Activated naive CD8-positive, alpha-beta T cell treated with anti-CD3 and anti-CD28 coated beads, Interleukin-2, amount 10 ng/mL, durations not matched to agents 7 days and 5 days (primary cell): Measurements from ENCODE around the gene CCR5AS.
"Not testable (repeated sequence)": the region's sequence is repeated elsewhere in the genome, so short reads cannot be mapped to it uniquely, and the experiment has no call there.

ENCODE experiments used
- ATAC-seq: fragments of 150-1000 bp; cut with Tn5 transposase; one replicate; pipeline ENCODE4 v1.10.0; 2021; ENCODE audit warnings: low read depth, moderate library complexity
- POLR2A ChIA-PET: fragments of 350-600 bp; sonication (Branson Sonifier 250); formaldehyde crosslinking; loops from one replicate; lab custom pipeline; 2021; ENCODE audit warnings: antibody characterized with exemption; lab: Charles Lee
- DNase-seq: peaks from one replicate; pipeline ENCODE4 v3.0.0; 2021
- H3K27ac Mint-ChIP-seq: one replicate; pipeline ENCODE4 v1.8.0; 2022; ENCODE audit warnings: mild to moderate bottlenecking, mixed read lengths
- H3K27me3 Mint-ChIP-seq: one replicate; pipeline ENCODE4 v1.8.0; 2022; ENCODE audit warnings: mild to moderate bottlenecking, moderate library complexity, mixed read lengths
- H3K36me3 Mint-ChIP-seq: one replicate; pipeline ENCODE4 v1.8.0; 2021; ENCODE audit warnings: mild to moderate bottlenecking, mixed read lengths
- H3K4me1 Mint-ChIP-seq: one replicate; pipeline ENCODE4 v1.8.0; 2021; ENCODE audit warnings: mixed read lengths
- H3K4me3 Mint-ChIP-seq: one replicate; pipeline ENCODE4 v1.8.0; 2022; ENCODE audit warnings: mild to moderate bottlenecking, moderate library complexity, mixed read lengths
- H3K9me3 Mint-ChIP-seq: one replicate; pipeline ENCODE4 v1.8.0; 2021; ENCODE audit warnings: mixed read lengths

CCR5AS gene

GRCh38 chr3:46438831-46439230 lies 32.0 kb upstream of the CCR5AS start:
- POLR2A ChIA-PET, result no interaction called here
- peaks cover 33% of the 10 kb centered on the region for H3K4me1 Mint-ChIP-seq

GRCh38 chr3:46435081-46435726 lies 28.3 kb upstream of the CCR5AS start:
- DNase-seq (no peak), ATAC-seq (no peak)
- Mint-ChIP-seq H3K36me3 (peaks cover 4% of the 10 kb centered on the region), H3K4me3 (no peak overlapping the region), H3K4me1 (peaks cover 19% of the 10 kb centered on the region), H3K27ac (no peak overlapping the region), H3K27me3 (peaks cover 1% of the 10 kb centered on the region), H3K9me3 (peaks cover 7% of the 10 kb centered on the region)
- POLR2A ChIA-PET, result no interaction called here

More at GRCh38 chr3:46438831-46439230, 32.0 kb upstream of the CCR5AS start:
- DNase-seq (no peak), ATAC-seq (no peak)
- H3K27me3 Mint-ChIP-seq, result no peaks in the 10 kb centered on the region
- no peaks in the 10 kb centered on the region for H3K9me3 Mint-ChIP-seq
- H3K36me3 Mint-ChIP-seq, result no peaks in the 10 kb centered on the region
- no peak overlapping the region for H3K27ac Mint-ChIP-seq
- no peak overlapping the region for H3K4me3 Mint-ChIP-seq

DNA sequence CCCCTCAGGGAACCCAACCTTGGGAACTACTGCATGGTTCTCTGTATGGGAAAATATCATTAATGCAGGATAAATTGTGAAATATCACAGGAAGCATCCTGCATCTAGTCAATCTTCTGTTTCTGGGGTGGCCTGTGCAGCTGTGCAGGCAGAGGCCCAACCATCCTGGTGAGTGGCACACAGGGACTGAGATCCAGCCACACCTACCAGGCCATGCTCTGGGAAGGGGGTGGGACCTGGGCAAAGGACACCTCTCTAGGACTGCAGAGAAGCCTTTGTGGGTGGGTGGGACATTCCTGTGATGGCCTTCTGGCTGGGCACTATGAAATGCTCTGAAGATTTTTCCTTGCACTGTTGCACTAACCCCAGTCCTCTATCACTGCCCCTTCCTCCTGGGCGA lies 27.0 kb upstream of the CCR5AS start:
- H3K9me3 Mint-ChIP-seq, result peaks cover 7% of the 10 kb centered on the region
- peaks cover 3% of the 10 kb centered on the region for H3K27me3 Mint-ChIP-seq
- no peak overlapping the region for H3K4me3 Mint-ChIP-seq
- peaks cover 15% of the 10 kb centered on the region for H3K4me1 Mint-ChIP-seq
- ATAC-seq (no peak), DNase-seq (no peak)
- H3K27ac Mint-ChIP-seq, result no peak overlapping the region
- POLR2A ChIA-PET, result no interaction called here
- H3K36me3 Mint-ChIP-seq, result peaks cover 4% of the 10 kb centered on the region

DNA sequence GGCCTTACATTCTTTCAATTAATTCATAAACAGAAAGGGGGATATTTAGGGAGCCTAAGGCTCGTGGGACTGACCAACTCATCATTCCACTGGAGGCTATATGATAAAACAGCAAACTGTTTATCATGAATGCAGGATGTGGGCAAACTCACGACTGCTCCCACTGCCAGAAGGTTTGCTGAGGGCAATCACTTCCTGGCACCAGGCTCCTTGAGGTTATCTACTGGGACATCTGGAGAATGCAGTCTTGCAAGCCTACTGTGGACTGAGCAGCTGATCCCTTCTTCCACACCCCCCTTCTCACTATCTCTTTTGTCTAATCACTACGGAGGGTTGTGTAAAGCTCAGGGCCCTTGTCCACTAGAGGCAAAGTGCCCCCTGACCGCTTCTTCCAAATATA lies 26.3 kb upstream of the CCR5AS start:
- H3K27me3 Mint-ChIP-seq, DNase-seq, POLR2A ChIA-PET, H3K4me3 Mint-ChIP-seq, ATAC-seq, H3K9me3 Mint-ChIP-seq, H3K36me3 Mint-ChIP-seq, H3K27ac Mint-ChIP-seq: not testable (repeated sequence)
- peaks cover 14% of the 10 kb centered on the region for H3K4me1 Mint-ChIP-seq

DNA sequence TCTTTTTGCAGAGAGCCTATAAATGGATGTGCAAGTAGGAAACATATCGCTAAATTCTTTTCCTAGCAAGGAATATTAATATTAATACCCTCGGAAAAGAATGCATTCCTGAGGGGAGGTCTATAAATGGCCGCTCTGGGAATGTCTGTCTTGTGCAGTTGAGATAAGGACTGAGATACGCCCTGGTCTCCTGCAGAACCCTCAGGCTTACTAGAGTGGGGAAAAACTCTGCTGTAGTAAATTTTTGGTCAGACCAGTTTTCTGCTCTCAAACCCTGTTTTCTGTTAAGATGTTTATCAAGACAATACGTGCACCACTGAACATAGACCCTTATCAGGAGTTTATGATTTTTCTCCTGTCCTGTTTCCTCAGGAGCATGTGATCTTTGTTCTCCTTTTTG lies 25.0 kb upstream of the CCR5AS start:
- H3K36me3 Mint-ChIP-seq, H3K27me3 Mint-ChIP-seq, H3K27ac Mint-ChIP-seq, POLR2A ChIA-PET, H3K9me3 Mint-ChIP-seq, H3K4me3 Mint-ChIP-seq, DNase-seq, ATAC-seq: not testable (repeated sequence)
- H3K4me1 Mint-ChIP-seq, result peaks cover 23% of the 10 kb centered on the region

DNA sequence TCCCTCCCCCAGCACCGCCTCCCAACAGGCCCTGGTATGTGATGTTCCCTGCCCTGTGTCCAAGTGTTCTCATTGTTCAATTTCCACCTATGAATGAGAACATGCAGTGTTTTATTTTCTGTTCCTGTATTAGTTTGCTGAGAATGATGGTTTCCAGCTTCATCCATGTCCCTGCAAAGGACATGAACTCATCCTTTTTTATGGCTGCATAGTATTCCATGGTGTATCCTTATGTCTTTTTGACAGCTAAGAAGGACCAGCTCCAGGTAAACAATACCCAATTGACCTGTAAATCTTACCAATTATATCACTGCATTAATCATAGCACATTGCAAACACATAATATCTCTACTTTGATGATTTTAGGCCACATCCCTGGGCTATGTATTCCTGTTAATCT lies 24.0 kb upstream of the CCR5AS start:
- H3K4me3 Mint-ChIP-seq, H3K27ac Mint-ChIP-seq, DNase-seq, H3K9me3 Mint-ChIP-seq, ATAC-seq, H3K27me3 Mint-ChIP-seq, POLR2A ChIA-PET, H3K36me3 Mint-ChIP-seq: not testable (repeated sequence)
- H3K4me1 Mint-ChIP-seq, result peaks cover 32% of the 10 kb centered on the region

DNA sequence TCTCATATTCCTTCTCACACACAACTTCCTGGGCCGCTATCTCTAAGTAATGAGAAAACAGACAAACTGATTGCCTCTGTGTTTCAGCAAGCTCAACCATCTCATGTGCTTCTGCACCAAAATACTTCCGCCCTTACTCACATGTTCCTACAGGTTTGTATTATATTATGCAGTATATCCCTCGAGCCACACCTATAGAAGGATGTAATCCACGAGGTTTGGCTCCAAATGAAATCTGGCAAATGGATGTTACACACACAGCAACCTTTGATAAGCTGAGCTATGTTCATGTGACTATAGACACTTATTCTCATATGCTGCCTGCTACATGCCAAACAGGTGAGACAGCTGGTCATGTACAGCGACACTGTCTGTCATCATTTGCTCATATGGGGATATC lies 22.8 kb upstream of the CCR5AS start:
- ATAC-seq (no peak), DNase-seq (no peak)
- H3K36me3 Mint-ChIP-seq, result peaks cover 4% of the 10 kb centered on the region
- peaks cover 3% of the 10 kb centered on the region for H3K27me3 Mint-ChIP-seq
- peaks cover 25% of the 10 kb centered on the region for H3K4me1 Mint-ChIP-seq
- H3K9me3 Mint-ChIP-seq, result peaks cover 7% of the 10 kb centered on the region
- POLR2A ChIA-PET, result no interaction called here
- H3K4me3 Mint-ChIP-seq, result no peak overlapping the region
- H3K27ac Mint-ChIP-seq, result no peak overlapping the region

GRCh38 chr3:46429250-46429649 lies 22.4 kb upstream of the CCR5AS start:
- Mint-ChIP-seq H3K36me3 (peaks cover 4% of the 10 kb centered on the region), H3K27me3 (peaks cover 3% of the 10 kb centered on the region), H3K4me1 (peaks cover 25% of the 10 kb centered on the region), H3K27ac (no peak overlapping the region), H3K4me3 (no peak overlapping the region), H3K9me3 (peaks cover 7% of the 10 kb centered on the region)
- DNase-seq (no peak), ATAC-seq (no peak)
- POLR2A ChIA-PET, result no interaction called here

GRCh38 chr3:46427916-46428833 lies 21.3 kb upstream of the CCR5AS start:
- no peak overlapping the region for H3K27ac Mint-ChIP-seq

DNA sequence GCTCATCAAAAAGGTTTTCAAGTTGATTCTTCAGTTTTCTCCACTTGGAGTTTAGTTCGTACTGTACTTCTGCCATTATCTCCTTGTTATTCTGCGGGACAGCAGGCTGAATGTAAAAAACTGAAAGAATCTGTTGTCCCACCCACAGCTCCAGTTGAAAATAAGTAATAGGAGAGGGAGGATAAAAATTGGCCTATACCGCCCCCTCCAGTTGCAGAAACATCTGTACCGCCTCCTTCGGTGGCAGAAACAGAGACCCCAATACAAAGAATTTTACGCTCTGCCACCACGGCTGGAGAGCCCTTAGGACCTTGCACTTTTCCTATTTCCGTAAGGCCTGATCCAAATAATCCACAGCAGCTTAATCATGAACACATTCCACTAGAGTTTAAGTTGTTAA lies 20.5 kb upstream of the CCR5AS start:
- POLR2A ChIA-PET, result interaction anchor here (1.3 kb wide), 1 partner anchor 20 kb away, joined by 3 read pairs; the partner anchor contains the start of genes CCR5AS and CCRL2
- H3K9me3 Mint-ChIP-seq, result not testable (repeated sequence)

More at GRCh38 chr3:46427916-46428833, 21.3 kb upstream of the CCR5AS start:
- DNase-seq (no peak), ATAC-seq (no peak)
- POLR2A ChIA-PET, result no interaction called here
- Mint-ChIP-seq H3K9me3 (peaks cover 6% of the 10 kb centered on the region), H3K36me3 (peaks cover 4% of the 10 kb centered on the region), H3K4me3 (no peak overlapping the region), H3K27me3 (peaks cover 3% of the 10 kb centered on the region), H3K4me1 (peaks cover 19% of the 10 kb centered on the region)

DNA sequence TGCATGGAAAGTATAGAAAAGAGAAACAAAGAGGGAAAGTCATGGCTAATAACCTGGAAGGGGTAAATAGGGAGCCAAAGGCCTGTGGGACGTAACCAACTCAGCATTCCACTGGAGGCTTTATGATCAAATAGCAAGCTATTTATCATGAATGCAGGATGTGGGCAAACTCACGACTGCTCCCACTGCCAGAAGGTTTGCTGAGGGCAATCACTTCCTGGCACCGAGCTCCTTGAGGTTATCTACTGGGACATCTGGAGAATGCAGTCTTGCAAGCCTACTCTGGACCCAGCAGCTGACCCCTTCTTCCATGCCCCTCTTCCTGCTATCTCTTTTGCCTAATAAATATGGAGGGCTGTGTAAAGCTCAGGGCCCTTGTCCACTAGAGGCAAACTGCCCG lies 19.6 kb upstream of the CCR5AS start:
- not testable (repeated sequence) for H3K9me3 Mint-ChIP-seq, H3K27ac Mint-ChIP-seq, H3K4me3 Mint-ChIP-seq, DNase-seq, ATAC-seq, H3K27me3 Mint-ChIP-seq, H3K36me3 Mint-ChIP-seq
- H3K4me1 Mint-ChIP-seq, result peaks cover 18% of the 10 kb centered on the region
- POLR2A ChIA-PET, result interaction anchor here (1.2 to 1.3 kb wide), 3 partner anchors 19 to 54 kb away, joined by 3 to 5 read pairs (median 3); partner anchors contain the start of genes CCR5AS and CCRL2

More for the DNA sequence above, 20.5 kb upstream of the CCR5AS start:
- not testable (repeated sequence) for H3K27me3 Mint-ChIP-seq, DNase-seq, H3K4me3 Mint-ChIP-seq, H3K36me3 Mint-ChIP-seq, H3K27ac Mint-ChIP-seq, ATAC-seq
- peaks cover 18% of the 10 kb centered on the region for H3K4me1 Mint-ChIP-seq

DNA sequence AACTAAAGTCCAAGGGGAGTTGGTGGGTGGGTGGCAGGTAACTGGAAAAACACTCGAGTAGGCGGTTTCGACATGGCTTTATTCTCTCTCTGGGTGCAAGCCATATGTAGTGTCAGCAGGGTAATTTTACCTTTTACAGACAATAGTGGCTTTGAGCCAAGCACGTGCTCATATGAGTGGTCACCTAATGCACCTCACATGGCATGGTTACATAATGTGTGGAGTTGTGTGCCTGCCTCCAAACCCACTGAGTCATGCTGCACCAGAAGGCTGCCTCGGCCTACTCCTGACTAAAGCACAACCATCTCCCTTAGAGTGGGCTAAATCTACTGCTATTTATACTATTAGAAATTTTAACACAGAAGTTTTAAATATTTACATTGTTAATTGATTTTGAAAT lies 16.7 kb upstream of the CCR5AS start:
- H3K36me3 Mint-ChIP-seq, result no peaks in the 10 kb centered on the region
- H3K9me3 Mint-ChIP-seq, result no peaks in the 10 kb centered on the region
- H3K27me3 Mint-ChIP-seq, result no peaks in the 10 kb centered on the region
- H3K27ac Mint-ChIP-seq, result no peak overlapping the region
- POLR2A ChIA-PET, result interaction anchor here (1.0 to 1.3 kb wide), 2 partner anchors 14 to 16 kb away, joined by 3 read pairs; partner anchors contain the start of genes CCR5AS and CCRL2
- no peak for DNase-seq
- peaks cover 18% of the 10 kb centered on the region for H3K4me1 Mint-ChIP-seq
- no peak for ATAC-seq
- H3K4me3 Mint-ChIP-seq, result no peak overlapping the region

DNA sequence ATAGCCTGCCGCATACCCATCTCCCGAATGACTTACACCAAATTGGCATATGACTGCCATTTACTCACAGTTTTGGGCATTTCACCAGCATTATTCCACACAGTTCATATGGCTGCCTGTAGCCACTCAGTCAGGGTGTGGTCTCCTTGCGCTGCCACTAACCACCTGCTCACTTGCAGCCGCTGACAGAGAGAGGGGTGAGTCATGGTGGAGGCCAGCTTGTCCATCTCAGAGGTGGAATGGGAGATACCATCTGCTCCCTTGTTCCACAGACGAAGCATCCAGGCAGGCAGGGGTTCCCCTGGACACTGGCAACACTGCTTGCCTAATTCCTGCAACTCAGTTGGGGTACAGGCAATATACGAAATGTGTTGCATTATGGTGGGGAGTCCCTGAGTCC lies 15.8 kb upstream of the CCR5AS start:
- H3K9me3 Mint-ChIP-seq, result no peaks in the 10 kb centered on the region
- DNase-seq (no peak), ATAC-seq (no peak)
- H3K4me1 Mint-ChIP-seq, result peaks cover 17% of the 10 kb centered on the region
- H3K36me3 Mint-ChIP-seq, result no peaks in the 10 kb centered on the region
- H3K27me3 Mint-ChIP-seq, result no peaks in the 10 kb centered on the region
- POLR2A ChIA-PET, result no interaction called here
- H3K27ac Mint-ChIP-seq, result no peak overlapping the region
- H3K4me3 Mint-ChIP-seq, result no peak overlapping the region
